CD4-positive, CD25-positive, alpha-beta regulatory T cell (primary cell): ENCODE results near the gene ERICH2. TPM values are rescaled to one million over a fixed set of nuclear protein-coding genes. Genes with fewer than 3 reads are reported as not detected.
A peak's percentile ranks its signal among the peaks of the same experiment; 100 is the strongest.

Experiments
- ATAC-seq, 2 donors: fragments of 150-1000 bp; cut with Tn5 transposase; one replicate each; pipeline ENCODE4 v1.10.0; 2021; ENCODE audit warnings: low read depth in 2 of 2, moderate number of reproducible peaks in 2 of 2, moderate library complexity in 1 of 2
- DNase-seq, 3 donors: peaks; one replicate each; pipeline versions ENCODE4 v3.0.0 to v3.0.0-alpha.2; 2012 to 2022; ENCODE audit warnings: mixed read lengths in 1 of 3
- H3K27ac ChIP-seq: one replicate; pipeline ENCODE4 v1.7.0; 2013; ENCODE audit warnings: mild to moderate bottlenecking, low read length; ENCODE audit not compliant: insufficient read depth, poor library complexity, severe bottlenecking
- H3K27me3 ChIP-seq: one replicate; pipeline ENCODE4 v1.7.0; 2013; ENCODE audit warnings: low read length; ENCODE audit not compliant: control insufficient read depth, insufficient read depth
- H3K36me3 ChIP-seq: one replicate; pipeline ENCODE4 v1.7.0; 2013; ENCODE audit warnings: mild to moderate bottlenecking, low read length, moderate library complexity; ENCODE audit not compliant: control insufficient read depth, insufficient read depth
- H3K4me1 ChIP-seq: 2 replicates; pipeline ENCODE4 v1.7.0; 2013; ENCODE audit warnings: mild to moderate bottlenecking, low read length; ENCODE audit not compliant: insufficient read depth, control insufficient read depth, poor library complexity, severe bottlenecking
- H3K4me3 ChIP-seq: one replicate; pipeline ENCODE4 v1.7.0; 2013; ENCODE audit warnings: low read depth, mild to moderate bottlenecking, low read length, moderate library complexity
- H3K9me3 ChIP-seq, 2 experiments: 1 replicate in 1 of 2; 2 replicates in 1 of 2; pipeline ENCODE4 v1.7.0; 2013; ENCODE audit warnings: low read length in 2 of 2, mild to moderate bottlenecking in 1 of 2, moderate library complexity in 1 of 2; ENCODE audit not compliant: control insufficient read depth in 2 of 2
- H3K27ac Mint-ChIP-seq, 3 donors: one replicate each; pipeline ENCODE4 v1.8.0; 2020 to 2022; ENCODE audit warnings: mild to moderate bottlenecking in 3 of 3, mixed read lengths in 3 of 3, moderate library complexity in 2 of 3
- H3K27me3 Mint-ChIP-seq: one replicate; pipeline ENCODE4 v1.8.0; 2022; ENCODE audit warnings: mild to moderate bottlenecking, mixed read lengths
- H3K36me3 Mint-ChIP-seq: one replicate; pipeline ENCODE4 v1.8.0; 2020; ENCODE audit warnings: mixed read lengths
- H3K4me1 Mint-ChIP-seq, 4 donors: one replicate each; pipeline ENCODE4 v1.8.0; 2020 to 2022; ENCODE audit warnings: mixed read lengths in 4 of 4, mild to moderate bottlenecking in 1 of 4
- H3K4me3 Mint-ChIP-seq, 4 donors: one replicate each; pipeline ENCODE4 v1.8.0; 2020 to 2022; ENCODE audit warnings: mild to moderate bottlenecking in 4 of 4, mixed read lengths in 4 of 4, moderate library complexity in 3 of 4
- H3K9me3 Mint-ChIP-seq, 7 donors: one replicate each; pipeline ENCODE4 v1.8.0; 2020 to 2022; ENCODE audit warnings: mixed read lengths in 7 of 7, mild to moderate bottlenecking in 3 of 7, moderate library complexity in 2 of 7
- polyA plus RNA-seq, 4 donors: library from polyadenylated mRNA; unstranded; fragments of 300-500 nt; fragmentation: Illumina TruSeq; gene quantifications; one replicate each; pipeline ENCODE4 v1.2.3, GENCODE V29; 2021
- total RNA-seq: library from RNA; stranded (reverse); gene quantifications from one replicate; pipeline ENCODE4 v1.2.3, GENCODE V29; 2022

ERICH2 gene
- total and polyA plus RNA-seq, 5 donors from 2014 or later: not detected

DNA sequence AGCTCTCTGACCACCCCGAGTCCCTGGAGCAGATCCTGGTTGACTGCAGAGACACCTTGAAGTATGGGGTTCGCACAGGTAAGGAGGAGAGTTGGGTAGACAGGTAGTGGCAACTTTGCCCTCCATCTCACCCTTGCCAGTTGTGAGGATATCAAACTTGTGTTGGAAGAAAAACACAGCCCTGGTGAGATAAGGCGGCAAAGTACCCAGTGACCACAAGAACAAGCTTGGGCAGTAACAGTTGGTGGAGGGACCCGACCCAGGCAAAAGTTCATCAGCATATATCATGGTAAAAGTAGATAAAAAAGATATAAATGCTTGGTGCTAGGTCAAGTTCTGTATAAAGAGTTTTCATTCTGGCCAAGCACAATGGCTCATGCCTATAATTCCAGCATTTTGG lies 60.9 kb downstream of the ERICH2 start:
- H3K4me1 Mint-ChIP-seq: no peaks in the 10 kb centered on the region
- peaks cover 8% of the 10 kb centered on the region for H3K27me3 ChIP-seq
- peaks cover 45% of the 10 kb centered on the region for H3K27me3 Mint-ChIP-seq
- no peak overlapping the region for H3K4me3 Mint-ChIP-seq
- H3K4me1 ChIP-seq: no peaks in the 10 kb centered on the region
- no peak overlapping the region for H3K4me3 ChIP-seq
- no peaks in the 10 kb centered on the region for H3K36me3 ChIP-seq
- H3K27ac ChIP-seq: no peak overlapping the region
- no peak for ATAC-seq
- no peaks in the 10 kb centered on the region for H3K36me3 Mint-ChIP-seq
- no peak overlapping the region for H3K27ac Mint-ChIP-seq
- peaks cover 0 to 6% (median 0%) of the 10 kb centered on the region in 7 donors for H3K9me3 Mint-ChIP-seq
- no peak for DNase-seq
- no peaks in the 10 kb centered on the region for H3K9me3 ChIP-seq

DNA sequence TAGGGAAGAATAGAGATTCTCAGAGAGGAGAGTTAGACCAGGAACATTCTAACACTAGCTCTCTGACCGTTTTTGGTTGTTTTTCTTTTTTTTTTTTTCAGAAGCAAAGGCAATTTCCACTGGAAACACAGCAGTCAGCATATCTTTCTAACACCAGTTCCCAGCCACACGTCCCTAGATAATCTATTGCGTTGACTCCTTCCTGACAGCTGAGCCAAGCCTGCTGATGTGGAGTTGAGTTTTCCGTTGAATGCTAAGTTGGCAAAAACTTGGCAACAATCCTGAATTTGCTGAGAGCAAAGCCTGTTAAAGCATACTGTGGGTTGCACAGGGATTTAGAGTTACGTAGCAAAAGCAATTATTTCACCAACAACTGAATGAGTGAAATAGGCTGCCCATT lies 65.8 kb downstream of the ERICH2 start:
- Histone ChIP-seq H3K27me3 (peaks cover 13% of the 10 kb centered on the region), H3K4me1 (no peaks in the 10 kb centered on the region), H3K27ac (no peak overlapping the region), H3K36me3 (no peaks in the 10 kb centered on the region), H3K4me3 (no peak overlapping the region), H3K9me3 (no peaks in the 10 kb centered on the region)
- Mint-ChIP-seq H3K36me3 (no peaks in the 10 kb centered on the region), H3K4me3 (no peak overlapping the region), H3K27me3 (peaks cover 46% of the 10 kb centered on the region), H3K4me1 (no peaks in the 10 kb centered on the region), H3K9me3 (peaks cover 0 to 3% (median 0%) of the 10 kb centered on the region in 7 donors), H3K27ac (no peak overlapping the region)
- no peak for DNase-seq
- ATAC-seq: no peak

DNA sequence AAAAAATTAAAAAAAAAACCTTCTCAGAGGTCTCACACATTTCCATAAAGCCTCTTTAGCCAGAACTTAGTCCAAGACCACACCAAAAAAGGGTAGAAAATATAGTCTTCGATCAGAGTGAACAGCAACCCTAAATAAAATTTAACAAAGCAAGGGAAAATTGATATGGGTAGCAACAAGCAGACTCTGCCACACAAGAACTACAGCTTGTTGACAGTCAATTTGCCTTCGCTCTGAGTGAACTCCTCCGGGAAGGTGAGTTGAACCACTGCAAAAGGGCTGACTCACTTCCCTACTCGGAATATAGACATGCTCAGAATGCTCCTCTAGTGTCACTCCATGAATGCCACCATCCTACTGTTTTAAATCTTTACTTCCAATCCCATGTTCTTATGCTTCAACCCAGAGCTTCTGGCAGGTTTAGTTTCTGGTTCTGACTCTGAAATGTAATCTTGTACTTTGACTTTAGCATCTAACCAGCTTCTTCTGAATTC lies 70.6 kb downstream of the ERICH2 start:
- Histone ChIP-seq H3K4me3 (no peak overlapping the region), H3K36me3 (no peaks in the 10 kb centered on the region), H3K4me1 (no peaks in the 10 kb centered on the region), H3K27ac (no peak overlapping the region), H3K9me3 (no peaks in the 10 kb centered on the region), H3K27me3 (peaks cover 23% of the 10 kb centered on the region)
- Mint-ChIP-seq H3K27ac (no peak overlapping the region), H3K4me1 (peaks cover 0 to 8% (median 4%) of the 10 kb centered on the region in 4 donors), H3K4me3 (no peak overlapping the region), H3K27me3 (peaks cover 44% of the 10 kb centered on the region), H3K9me3 (peaks cover 0 to 2% (median 0%) of the 10 kb centered on the region in 7 donors), H3K36me3 (no peaks in the 10 kb centered on the region)
- DNase-seq: no peak
- ATAC-seq: no peak

DNA sequence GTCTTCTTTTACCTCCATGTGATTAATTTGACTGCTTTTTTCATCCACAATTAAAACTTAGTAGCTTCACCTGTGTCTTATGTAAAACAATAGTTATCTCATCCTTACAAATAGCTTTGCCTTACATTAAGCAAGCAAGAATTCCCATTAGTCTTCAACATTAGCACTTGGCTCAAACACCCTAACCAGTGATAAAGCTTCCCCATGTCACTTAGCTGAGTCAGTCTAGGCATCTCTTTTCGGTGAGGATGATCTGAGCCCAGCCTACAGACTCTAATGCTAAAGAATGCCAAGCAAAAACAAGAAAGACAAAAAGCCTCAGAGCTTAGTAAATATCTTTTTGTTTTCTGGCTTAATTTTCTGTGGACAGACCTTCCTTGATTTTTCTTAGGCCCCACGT lies 72.6 kb downstream of the ERICH2 start:
- H3K4me3 ChIP-seq: no peak overlapping the region
- ATAC-seq: no peak
- peaks cover 0 to 8% (median 4%) of the 10 kb centered on the region in 4 donors for H3K4me1 Mint-ChIP-seq
- peaks cover 15% of the 10 kb centered on the region for H3K27me3 ChIP-seq
- no peaks in the 10 kb centered on the region for H3K9me3 ChIP-seq
- peaks cover 54% of the 10 kb centered on the region for H3K27me3 Mint-ChIP-seq
- no peak overlapping the region for H3K27ac ChIP-seq
- H3K4me3 Mint-ChIP-seq: no peak overlapping the region
- H3K27ac Mint-ChIP-seq: no peak overlapping the region
- no peaks in the 10 kb centered on the region for H3K36me3 Mint-ChIP-seq
- H3K9me3 Mint-ChIP-seq: peaks cover 0 to 2% (median 0%) of the 10 kb centered on the region in 7 donors
- H3K36me3 ChIP-seq: no peaks in the 10 kb centered on the region
- DNase-seq: no peak
- no peaks in the 10 kb centered on the region for H3K4me1 ChIP-seq

DNA sequence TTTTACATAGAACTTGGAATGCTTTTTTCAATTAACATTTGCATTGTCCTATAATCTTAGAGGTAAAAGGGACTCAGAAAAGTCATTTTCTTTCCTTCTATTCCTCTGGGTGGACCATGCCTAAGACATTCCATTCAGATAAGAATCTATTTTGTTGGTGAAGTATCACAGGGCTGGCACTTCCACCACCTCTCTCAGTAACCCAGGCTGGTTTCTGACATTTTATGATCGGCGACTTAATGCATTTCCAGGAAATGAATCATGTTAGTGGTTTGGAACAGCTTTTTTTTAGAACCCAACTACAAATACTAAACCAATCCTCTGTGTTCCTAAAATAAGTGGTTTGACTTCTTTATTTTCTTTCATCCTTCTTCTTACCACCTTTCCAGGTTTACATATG lies 73.5 kb downstream of the ERICH2 start:
- Histone ChIP-seq H3K9me3 (no peaks in the 10 kb centered on the region), H3K27me3 (peaks cover 13% of the 10 kb centered on the region), H3K4me3 (no peak overlapping the region), H3K4me1 (no peaks in the 10 kb centered on the region), H3K27ac (no peak overlapping the region), H3K36me3 (no peaks in the 10 kb centered on the region)
- DNase-seq: peak in 1 of 3 donors; percentile 38
- ATAC-seq: no peak
- peaks cover 0 to 8% (median 4%) of the 10 kb centered on the region in 4 donors for H3K4me1 Mint-ChIP-seq
- H3K4me3 Mint-ChIP-seq: no peak overlapping the region
- H3K27ac Mint-ChIP-seq: no peak overlapping the region
- H3K27me3 Mint-ChIP-seq: peaks cover 52% of the 10 kb centered on the region
- H3K9me3 Mint-ChIP-seq: peaks cover 0 to 2% (median 0%) of the 10 kb centered on the region in 7 donors
- H3K36me3 Mint-ChIP-seq: no peaks in the 10 kb centered on the region

DNA sequence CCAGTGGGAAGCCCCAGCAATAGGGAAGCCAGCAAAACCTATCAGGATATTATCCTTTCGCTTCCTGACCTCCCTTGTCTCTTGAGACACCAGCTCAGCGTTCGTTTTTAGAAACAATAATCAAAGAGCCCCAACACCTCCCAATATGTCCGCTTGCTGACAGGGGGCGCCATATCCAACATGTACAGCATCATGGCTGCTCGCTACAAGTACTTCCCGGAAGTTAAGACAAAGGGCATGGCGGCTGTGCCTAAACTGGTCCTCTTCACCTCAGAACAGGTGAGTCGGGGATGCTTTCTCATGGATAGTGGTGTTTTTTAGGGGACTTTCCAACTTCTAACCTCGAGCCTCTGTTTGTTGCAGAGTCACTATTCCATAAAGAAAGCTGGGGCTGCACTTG lies 75.2 kb downstream of the ERICH2 start:
- Mint-ChIP-seq H3K4me3 (no peak overlapping the region), H3K36me3 (no peaks in the 10 kb centered on the region), H3K27me3 (peaks cover 47% of the 10 kb centered on the region), H3K4me1 (peaks cover 0 to 8% (median 4%) of the 10 kb centered on the region in 4 donors), H3K9me3 (peaks cover 0 to 2% (median 0%) of the 10 kb centered on the region in 7 donors), H3K27ac (no peak overlapping the region)
- Histone ChIP-seq H3K4me3 (no peak overlapping the region), H3K27ac (no peak overlapping the region), H3K4me1 (no peaks in the 10 kb centered on the region), H3K27me3 (peaks cover 10% of the 10 kb centered on the region), H3K9me3 (no peaks in the 10 kb centered on the region), H3K36me3 (no peaks in the 10 kb centered on the region)
- DNase-seq: peak in 1 of 3 donors; percentile 22
- ATAC-seq: no peak

DNA sequence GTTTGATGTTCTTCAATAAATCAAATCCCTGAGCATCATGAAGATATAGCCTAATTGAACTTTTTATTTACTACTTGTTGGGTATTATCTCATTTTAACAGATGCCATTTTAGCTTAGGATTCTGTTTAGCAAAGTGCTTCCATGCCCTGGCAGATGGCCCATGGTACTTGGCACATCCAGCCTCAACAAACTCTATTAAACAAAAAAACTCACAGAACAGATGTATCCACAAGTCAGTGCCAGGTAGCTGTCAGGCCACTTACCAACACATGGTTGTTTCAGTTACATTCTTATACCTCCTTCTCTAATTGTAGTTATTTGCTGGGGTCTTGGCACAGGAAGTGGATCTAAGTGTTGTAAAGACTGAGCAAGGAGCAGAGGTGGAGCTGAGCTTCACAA lies 76.1 kb downstream of the ERICH2 start:
- Mint-ChIP-seq H3K4me3 (no peak overlapping the region), H3K27me3 (peaks cover 46% of the 10 kb centered on the region), H3K9me3 (peaks cover 0 to 2% (median 0%) of the 10 kb centered on the region in 7 donors), H3K4me1 (peaks cover 0 to 8% (median 4%) of the 10 kb centered on the region in 4 donors), H3K36me3 (no peaks in the 10 kb centered on the region), H3K27ac (no peak overlapping the region)
- no peak for DNase-seq
- Histone ChIP-seq H3K27me3 (peaks cover 10% of the 10 kb centered on the region), H3K9me3 (no peaks in the 10 kb centered on the region), H3K4me1 (no peaks in the 10 kb centered on the region), H3K27ac (no peak overlapping the region), H3K4me3 (no peak overlapping the region), H3K36me3 (no peaks in the 10 kb centered on the region)
- ATAC-seq: no peak

DNA sequence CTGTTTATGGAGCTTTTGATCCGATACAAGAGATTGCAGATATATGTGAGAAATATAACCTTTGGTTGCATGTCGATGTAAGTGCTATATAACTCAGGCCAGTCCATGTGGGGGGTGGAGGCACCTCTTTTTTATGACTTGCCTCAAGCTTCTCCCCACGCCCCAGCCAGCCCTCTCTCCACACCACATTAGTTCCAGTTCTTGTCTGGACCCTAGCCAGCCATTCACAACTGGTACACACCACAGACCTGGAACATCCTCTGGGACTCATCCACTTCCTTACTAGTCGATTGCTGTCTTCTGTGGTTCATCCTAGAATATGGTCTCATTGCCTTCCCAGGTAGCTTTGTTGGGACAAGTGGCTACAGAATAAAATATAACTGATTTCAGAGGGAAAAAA lies 77.5 kb downstream of the ERICH2 start:
- no peaks in the 10 kb centered on the region for H3K36me3 Mint-ChIP-seq

More for the DNA sequence above, 77.5 kb downstream of the ERICH2 start:
- Mint-ChIP-seq H3K27ac (no peak overlapping the region), H3K9me3 (no peaks in the 10 kb centered on the region), H3K27me3 (peaks cover 46% of the 10 kb centered on the region), H3K4me1 (peaks cover 0 to 8% (median 4%) of the 10 kb centered on the region in 4 donors), H3K4me3 (no peak overlapping the region)
- Histone ChIP-seq H3K36me3 (no peaks in the 10 kb centered on the region), H3K4me3 (no peak overlapping the region), H3K9me3 (no peaks in the 10 kb centered on the region), H3K4me1 (no peaks in the 10 kb centered on the region), H3K27ac (no peak overlapping the region), H3K27me3 (peaks cover 10% of the 10 kb centered on the region)
- ATAC-seq: no peak
- no peak for DNase-seq
